Fibroblast of villous mesenchyme (primary cell): ENCODE results near the gene DOCK2. TPM values are rescaled to one million over a fixed set of nuclear protein-coding genes. Genes with fewer than 3 reads are reported as not detected.

ENCODE experiments used
- DNase-seq: peaks from one replicate; pipeline ENCODE4 v3.0.0-alpha.2; 2010; ENCODE audit warnings: low read depth
- H3K4me3 ChIP-seq: 2 replicates; pipeline ENCODE4 v1.5.1; 2011; ENCODE audit warnings: low read depth, mild to moderate bottlenecking, low read length
- CTCF ChIP-seq: IDR thresholded peaks from 2 replicates; pipeline ENCODE4 v1.5.1; 2012; ENCODE audit warnings: low read depth, mild to moderate bottlenecking, low read length; ENCODE audit not compliant: insufficient read depth
- total RNA-seq: library from RNA; depleted of rRNA; stranded (reverse); fragments of >200 nt; gene quantifications from 2 replicates; pipeline ENCODE4 v1.2.3, GENCODE V29; 2012

DOCK2 gene
- total RNA-seq, 1 donor = 7.3 TPM

- peak; percentile 38 for DNase-seq
- TF ChIP-seq CTCF = no peak
- no peak overlapping the region for H3K4me3 ChIP-seq
These were observed 351.9 kb downstream of the DOCK2 start for GRCh38 chr5:169988947-169989346.

GRCh38 chr5:169989365-169989764 is 352.3 kb downstream of the DOCK2 start:
- DNase-seq = no peak
- TF ChIP-seq CTCF = no peak
- H3K4me3 ChIP-seq = no peak overlapping the region

DNA sequence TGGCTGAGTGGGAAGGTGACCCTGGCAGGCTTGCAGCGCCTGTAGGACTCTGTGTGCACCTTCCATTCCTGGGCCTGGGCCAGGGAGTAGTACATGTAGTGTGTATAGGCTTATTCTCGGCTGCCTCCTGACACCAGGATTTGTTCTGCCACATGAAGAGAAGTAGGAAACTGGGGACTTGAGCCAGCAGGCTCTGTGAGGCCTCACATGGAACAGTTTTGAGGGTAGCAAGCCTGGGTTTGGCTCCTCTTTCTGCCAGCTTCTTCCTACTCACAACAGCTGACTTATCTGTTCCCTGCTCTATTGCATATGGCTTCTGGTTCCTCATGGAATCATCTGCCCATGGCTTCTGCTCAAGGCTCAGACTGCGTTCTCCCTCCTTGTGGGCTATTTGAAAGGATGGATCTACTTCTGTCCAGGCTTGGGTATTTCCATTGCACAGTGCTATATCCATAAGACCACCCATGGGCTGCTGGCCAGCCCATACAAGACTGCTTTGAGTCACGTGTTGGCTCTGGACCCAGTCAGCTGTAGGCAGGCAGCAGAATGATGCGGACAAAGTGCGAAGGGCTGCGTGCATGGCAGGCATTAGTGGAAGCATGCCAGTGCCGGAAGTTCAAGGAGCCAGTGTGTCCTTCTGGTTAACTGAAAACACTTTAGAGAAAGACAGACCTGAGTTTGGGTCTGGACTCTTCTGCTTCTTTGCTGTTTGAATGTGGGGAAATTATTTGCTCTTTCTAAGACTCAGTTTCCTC is 354.2 kb downstream of the DOCK2 start:
- DNase-seq = no peak
- H3K4me3 ChIP-seq = no peak overlapping the region
- no peak for TF ChIP-seq CTCF

DNA sequence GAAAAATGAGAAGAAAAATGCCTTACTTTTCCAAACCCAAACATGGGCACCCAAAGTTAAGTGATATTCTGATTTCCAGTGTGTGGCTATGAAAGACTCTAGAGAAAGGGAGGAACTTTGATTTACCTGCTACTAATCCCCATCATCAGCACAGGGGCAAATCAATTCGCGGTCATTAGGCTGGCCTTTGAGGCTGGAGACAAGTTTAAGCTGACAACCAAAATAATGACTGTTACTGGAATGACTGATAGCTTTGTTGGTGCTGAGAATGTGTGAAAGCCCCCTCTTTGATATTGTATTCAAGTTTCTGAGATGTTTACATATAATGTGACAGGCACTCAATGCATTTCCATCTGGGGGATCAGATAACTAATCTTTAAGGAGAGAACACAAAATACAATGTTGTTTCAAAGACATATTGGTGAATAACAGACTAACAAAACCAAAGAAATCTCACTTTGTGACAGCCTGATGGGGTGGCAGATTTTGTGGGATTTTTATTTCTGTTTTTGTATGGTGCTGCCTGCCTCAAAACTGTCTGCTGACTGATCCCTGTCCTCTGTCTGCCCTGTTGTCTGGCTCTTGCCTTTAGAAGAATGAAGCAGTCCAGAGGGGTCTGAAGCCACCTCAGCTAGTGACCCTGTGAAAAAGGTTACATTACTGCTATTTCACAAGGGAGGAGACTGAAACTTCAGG is 355.9 kb downstream of the DOCK2 start:
- no peak for TF ChIP-seq CTCF
- DNase-seq = no peak
- no peak overlapping the region for H3K4me3 ChIP-seq

GRCh38 chr5:169993485-169993790 is 356.4 kb downstream of the DOCK2 start:
- no peak for TF ChIP-seq CTCF

GRCh38 chr5:169997798-169998197 is 360.7 kb downstream of the DOCK2 start:
- no peak for DNase-seq
- no peak overlapping the region for H3K4me3 ChIP-seq
- no peak for TF ChIP-seq CTCF

More at GRCh38 chr5:169993485-169993790, 356.4 kb downstream of the DOCK2 start:
- DNase-seq = no peak
- no peak overlapping the region for H3K4me3 ChIP-seq

DNA sequence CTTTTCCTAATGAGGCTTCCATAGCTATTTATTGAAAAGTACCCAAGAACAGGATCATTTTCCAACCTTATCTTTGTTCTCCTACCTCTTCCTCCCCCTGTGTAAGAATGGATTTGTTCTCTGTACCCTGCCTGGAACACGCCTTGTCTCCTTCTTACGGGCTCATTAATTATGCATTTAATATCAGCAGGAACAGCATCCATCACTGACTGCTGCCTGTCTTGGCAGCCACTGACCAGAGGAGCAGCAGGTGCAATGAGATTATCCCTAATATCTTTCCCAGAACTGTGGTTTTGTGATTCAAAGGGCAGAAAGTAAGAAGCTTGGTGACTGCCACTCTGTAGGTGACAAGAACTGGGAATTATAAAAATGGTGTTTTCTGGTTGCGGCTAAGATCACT is 362.5 kb downstream of the DOCK2 start:
- no peak for DNase-seq
- no peak overlapping the region for H3K4me3 ChIP-seq
- no peak for TF ChIP-seq CTCF
